Activated naive CD8-positive, alpha-beta T cell treated with anti-CD3 and anti-CD28 coated beads, Interleukin-2, amount 10 ng/mL, durations not matched to agents 7 days and 5 days (primary cell): ENCODE results near the gene ZNF701. TPM values are rescaled to one million over a fixed set of nuclear protein-coding genes. Genes with fewer than 3 reads are reported as not detected.
"Not testable (repeated sequence)": the region's sequence is repeated elsewhere in the genome, so short reads cannot be mapped to it uniquely, and the experiment has no call there.

Source experiments
- ATAC-seq: fragments of 150-1000 bp; cut with Tn5 transposase; one replicate; pipeline ENCODE4 v1.10.0; 2021; ENCODE audit warnings: low read depth, moderate library complexity
- POLR2A ChIA-PET: fragments of 350-600 bp; sonication (Branson Sonifier 250); formaldehyde crosslinking; loops from one replicate; lab custom pipeline; 2021; ENCODE audit warnings: antibody characterized with exemption; lab: Charles Lee
- DNase-seq: peaks from one replicate; pipeline ENCODE4 v3.0.0; 2021
- H3K27ac Mint-ChIP-seq: one replicate; pipeline ENCODE4 v1.8.0; 2022; ENCODE audit warnings: mild to moderate bottlenecking, mixed read lengths
- H3K27me3 Mint-ChIP-seq: one replicate; pipeline ENCODE4 v1.8.0; 2022; ENCODE audit warnings: mild to moderate bottlenecking, moderate library complexity, mixed read lengths
- H3K36me3 Mint-ChIP-seq: one replicate; pipeline ENCODE4 v1.8.0; 2021; ENCODE audit warnings: mild to moderate bottlenecking, mixed read lengths
- H3K4me1 Mint-ChIP-seq: one replicate; pipeline ENCODE4 v1.8.0; 2021; ENCODE audit warnings: mixed read lengths
- H3K4me3 Mint-ChIP-seq: one replicate; pipeline ENCODE4 v1.8.0; 2022; ENCODE audit warnings: mild to moderate bottlenecking, moderate library complexity, mixed read lengths
- H3K9me3 Mint-ChIP-seq: one replicate; pipeline ENCODE4 v1.8.0; 2021; ENCODE audit warnings: mixed read lengths
- total RNA-seq, 2 experiments: library from RNA; stranded (reverse); gene quantifications; one replicate each; pipeline ENCODE4 v1.2.3, GENCODE V29; 2021

Gene ZNF701
- 10 to 100 TPM; 40.2 to 40.5 TPM for total RNA-seq

- POLR2A ChIA-PET = interaction anchor here (0.6 kb wide), 1 partner anchor 35 kb away, joined by 5 read pairs; no protein-coding TSS in a partner anchor
- Mint-ChIP-seq H3K36me3 (peaks cover 64% of the 10 kb centered on the region), H3K4me3 (peak within 1 kb of the TSS; percentile 92), H3K4me1 (peaks cover 11% of the 10 kb centered on the region), H3K27ac (peak within 1 kb of the TSS; percentile 97), H3K27me3 (no peaks in the 10 kb centered on the region), H3K9me3 (peaks cover 32% of the 10 kb centered on the region)
- ATAC-seq (peak; percentile 94), DNase-seq (peak; percentile 98)
Observed at GRCh38 chr19:52570000-52570861, at the start of gene ZNF701. Gene ZNF701, plus strand, starts transcription at chr19:52570287. Its CDS starts 3,861 bp downstream, at chr19:52574148.

GRCh38 chr19:52522551-52522950, 47.5 kb upstream of the ZNF701 start:
- Mint-ChIP-seq H3K4me3 (no peak overlapping the region), H3K27me3 (no peaks in the 10 kb centered on the region), H3K9me3 (peaks cover 19% of the 10 kb centered on the region), H3K4me1 (no peaks in the 10 kb centered on the region), H3K27ac (no peak overlapping the region), H3K36me3 (peaks cover 3% of the 10 kb centered on the region)
- POLR2A ChIA-PET = no interaction called here
- no peak for ATAC-seq
- no peak for DNase-seq

GRCh38 chr19:52524086-52524485, 46.0 kb upstream of the ZNF701 start:
- H3K4me1 Mint-ChIP-seq = peaks cover 10% of the 10 kb centered on the region
- H3K36me3 Mint-ChIP-seq = peaks cover 13% of the 10 kb centered on the region
- H3K4me3 Mint-ChIP-seq = no peak overlapping the region
- H3K9me3 Mint-ChIP-seq = peaks cover 19% of the 10 kb centered on the region
- ATAC-seq (no peak), DNase-seq (no peak)
- POLR2A ChIA-PET = interaction anchor here (0.6 kb wide), 1 partner anchor 11 kb away, joined by 3 read pairs; no protein-coding TSS in a partner anchor
- H3K27ac Mint-ChIP-seq = no peak overlapping the region
- H3K27me3 Mint-ChIP-seq = no peaks in the 10 kb centered on the region

GRCh38 chr19:52527134-52527955, 42.7 kb upstream of the ZNF701 start, which contains the start of gene ZNF808:
Gene ZNF808, plus strand, starts transcription at chr19:52527668. Its CDS starts 15,617 bp downstream, at chr19:52543285.
- peaks cover 4% of the 10 kb centered on the region for H3K9me3 Mint-ChIP-seq
- H3K36me3 Mint-ChIP-seq = peaks cover 35% of the 10 kb centered on the region
- peak within 1 kb of the TSS; percentile 99 for H3K4me3 Mint-ChIP-seq
- no peaks in the 10 kb centered on the region for H3K27me3 Mint-ChIP-seq
- POLR2A ChIA-PET = interaction anchor here (0.8 to 1.4 kb wide), 4 partner anchors 9 to 260 kb away, joined by 3 to 6 read pairs (median 4); partner anchors contain the start of genes ZNF578 and ZNF600
- DNase-seq = peak; percentile 90
- ATAC-seq = peak; percentile 88
- H3K27ac Mint-ChIP-seq = peak within 1 kb of the TSS; percentile 96
- H3K4me1 Mint-ChIP-seq = peaks cover 15% of the 10 kb centered on the region

- POLR2A ChIA-PET = interaction anchor here (0.5 kb wide), 1 partner anchor 206 kb away, joined by 3 read pairs; no protein-coding TSS in a partner anchor
- Mint-ChIP-seq H3K9me3 (peaks cover 3% of the 10 kb centered on the region), H3K4me3 (peak overlapping the region; percentile 99), H3K4me1 (peaks cover 15% of the 10 kb centered on the region), H3K36me3 (peaks cover 40% of the 10 kb centered on the region), H3K27ac (peak overlapping the region; percentile 96), H3K27me3 (no peaks in the 10 kb centered on the region)
- no peak for ATAC-seq
- no peak for DNase-seq
Observed at GRCh38 chr19:52527956-52528351, 42.1 kb upstream of the ZNF701 start.

GRCh38 chr19:52532480-52532879, 37.6 kb upstream of the ZNF701 start:
- peaks cover 67% of the 10 kb centered on the region for H3K36me3 Mint-ChIP-seq
- no peaks in the 10 kb centered on the region for H3K27me3 Mint-ChIP-seq
- peaks cover 3% of the 10 kb centered on the region for H3K9me3 Mint-ChIP-seq
- DNase-seq = no peak
- no peak overlapping the region for H3K27ac Mint-ChIP-seq
- no peak for ATAC-seq
- H3K4me1 Mint-ChIP-seq = peaks cover 25% of the 10 kb centered on the region
- POLR2A ChIA-PET = no interaction called here
- H3K4me3 Mint-ChIP-seq = no peak overlapping the region

- ATAC-seq = no peak
- Mint-ChIP-seq H3K36me3 (peaks cover 71% of the 10 kb centered on the region), H3K27ac (peak overlapping the region; percentile 47), H3K4me1 (peaks cover 20% of the 10 kb centered on the region), H3K27me3 (no peaks in the 10 kb centered on the region), H3K4me3 (no peak overlapping the region), H3K9me3 (peaks cover 1% of the 10 kb centered on the region)
- POLR2A ChIA-PET = interaction anchor here (0.6 to 1.1 kb wide), 2 partner anchors 38 to 45 kb away, joined by 3 to 6 read pairs; no protein-coding TSS in a partner anchor
- no peak for DNase-seq
Observed at GRCh38 chr19:52533901-52534300, 36.2 kb upstream of the ZNF701 start.

GRCh38 chr19:52535385-52535770, 34.7 kb upstream of the ZNF701 start:
- peak; percentile 4 for ATAC-seq
- H3K4me1 Mint-ChIP-seq = peaks cover 15% of the 10 kb centered on the region
- H3K27me3 Mint-ChIP-seq, H3K9me3 Mint-ChIP-seq, DNase-seq: not testable (repeated sequence)
- H3K27ac Mint-ChIP-seq = peak overlapping the region; percentile 87
- POLR2A ChIA-PET = interaction anchor here (0.6 to 0.7 kb wide), 3 partner anchors 11 to 36 kb away, joined by 3 to 5 read pairs (median 3); no protein-coding TSS in a partner anchor
- peaks cover 70% of the 10 kb centered on the region for H3K36me3 Mint-ChIP-seq
- peak overlapping the region; percentile 86 for H3K4me3 Mint-ChIP-seq

- Mint-ChIP-seq H3K4me1 (peaks cover 16% of the 10 kb centered on the region), H3K4me3 (peak overlapping the region; percentile 86), H3K27me3 (no peaks in the 10 kb centered on the region), H3K36me3 (peaks cover 70% of the 10 kb centered on the region), H3K9me3 (peaks cover 5% of the 10 kb centered on the region), H3K27ac (peak overlapping the region; percentile 87)
- POLR2A ChIA-PET = interaction anchor here (0.7 to 1.3 kb wide), 2 partner anchors 9 to 11 kb away, joined by 3 to 6 read pairs; partner anchors contain the start of gene ZNF808
- peak; percentile 93 for DNase-seq
- peak; percentile 91 for ATAC-seq
Observed at GRCh38 chr19:52535771-52536447, 34.2 kb upstream of the ZNF701 start.

- peaks cover 5% of the 10 kb centered on the region for H3K9me3 Mint-ChIP-seq
- H3K4me3 Mint-ChIP-seq = peak overlapping the region; percentile 86
- POLR2A ChIA-PET = interaction anchor here (1.3 kb wide), 1 partner anchor 10 kb away, joined by 6 read pairs; the partner anchor contains the start of gene ZNF808
- DNase-seq = no peak
- peaks cover 16% of the 10 kb centered on the region for H3K4me1 Mint-ChIP-seq
- peaks cover 71% of the 10 kb centered on the region for H3K36me3 Mint-ChIP-seq
- H3K27me3 Mint-ChIP-seq = no peaks in the 10 kb centered on the region
- H3K27ac Mint-ChIP-seq = peak overlapping the region; percentile 87
- ATAC-seq = peak; percentile 46
Observed at GRCh38 chr19:52536448-52536800, 33.7 kb upstream of the ZNF701 start.

- H3K4me3 Mint-ChIP-seq, ATAC-seq, H3K27me3 Mint-ChIP-seq, H3K27ac Mint-ChIP-seq, DNase-seq, POLR2A ChIA-PET: not testable (repeated sequence)
- Mint-ChIP-seq H3K4me1 (peaks cover 28% of the 10 kb centered on the region), H3K36me3 (peaks cover 74% of the 10 kb centered on the region), H3K9me3 (peaks cover 10% of the 10 kb centered on the region)
Observed at GRCh38 chr19:52538815-52539214, 31.3 kb upstream of the ZNF701 start.

GRCh38 chr19:52541176-52541575, 28.9 kb upstream of the ZNF701 start:
- POLR2A ChIA-PET, DNase-seq, H3K27me3 Mint-ChIP-seq, H3K27ac Mint-ChIP-seq, ATAC-seq, H3K4me3 Mint-ChIP-seq: not testable (repeated sequence)
- H3K4me1 Mint-ChIP-seq = peaks cover 27% of the 10 kb centered on the region
- peaks cover 81% of the 10 kb centered on the region for H3K36me3 Mint-ChIP-seq
- H3K9me3 Mint-ChIP-seq = peaks cover 15% of the 10 kb centered on the region
